C4-2B (cell line): Measurements from ENCODE around the gene MYCN.

Experiments used
- H3K27ac ChIP-seq: fragments of 450-650 bp; 2 replicates; pipeline ENCODE4 v1.5.1; 2017
- ZFX ChIP-seq: fragments of 450-650 bp; IDR thresholded peaks from 2 replicates; pipeline ENCODE4 v1.6.1; 2017
- TF ChIP-seq, protein P1 (sequence below): fragments of 450-650 bp; conservative IDR thresholded peaks from 2 replicates; pipeline ENCODE4 v1.5.1; 2017; ENCODE audit warnings: mild to moderate bottlenecking

The MYCN gene

DNA sequence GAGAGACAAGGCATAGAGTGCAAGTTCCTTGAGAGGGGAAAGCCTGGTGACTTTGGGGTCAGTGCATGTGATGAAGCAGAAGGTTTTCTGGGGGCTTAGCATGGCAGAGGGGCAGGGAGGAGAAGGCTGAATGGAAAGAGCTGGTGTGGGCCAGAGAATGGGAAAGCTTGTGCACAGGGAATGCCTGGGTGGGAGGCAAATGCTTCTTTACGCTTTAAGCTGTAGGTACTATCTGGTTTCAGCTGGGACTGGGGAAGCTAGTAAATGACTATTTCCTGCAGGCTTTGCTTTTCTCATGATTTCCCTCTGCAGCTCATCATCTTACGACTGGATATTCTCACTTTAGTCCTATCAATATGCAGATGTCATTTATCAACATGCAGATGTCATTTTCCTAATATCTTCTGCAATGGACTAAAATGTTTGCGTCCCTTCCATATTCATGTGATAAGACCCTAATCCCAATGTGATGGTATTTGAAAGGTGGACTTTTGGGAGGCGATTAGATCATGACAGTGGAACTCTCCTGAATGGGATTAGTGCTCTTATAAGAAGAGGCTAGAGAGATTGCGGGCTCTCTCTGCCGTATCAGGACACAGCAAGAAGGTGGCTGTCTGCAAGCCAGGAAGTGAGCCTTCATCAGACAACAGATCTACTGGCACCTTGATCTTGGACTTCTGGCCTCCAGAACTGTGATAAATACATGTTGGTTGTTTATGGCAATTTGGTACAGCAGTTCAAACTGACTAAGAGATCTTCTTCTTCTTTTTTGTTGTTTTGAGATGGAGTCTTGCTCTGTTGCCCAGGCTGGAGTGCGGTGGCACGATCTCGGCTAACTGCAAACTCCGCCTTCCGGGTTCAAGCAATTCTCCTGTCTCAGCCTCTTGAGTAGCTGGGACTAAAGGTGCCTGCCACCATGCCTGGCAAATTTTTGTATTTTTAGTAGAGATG lies 50.1 kb downstream of the MYCN start:
- no peak overlapping the region for H3K27ac ChIP-seq
- TF ChIP-seq, protein P1, sequence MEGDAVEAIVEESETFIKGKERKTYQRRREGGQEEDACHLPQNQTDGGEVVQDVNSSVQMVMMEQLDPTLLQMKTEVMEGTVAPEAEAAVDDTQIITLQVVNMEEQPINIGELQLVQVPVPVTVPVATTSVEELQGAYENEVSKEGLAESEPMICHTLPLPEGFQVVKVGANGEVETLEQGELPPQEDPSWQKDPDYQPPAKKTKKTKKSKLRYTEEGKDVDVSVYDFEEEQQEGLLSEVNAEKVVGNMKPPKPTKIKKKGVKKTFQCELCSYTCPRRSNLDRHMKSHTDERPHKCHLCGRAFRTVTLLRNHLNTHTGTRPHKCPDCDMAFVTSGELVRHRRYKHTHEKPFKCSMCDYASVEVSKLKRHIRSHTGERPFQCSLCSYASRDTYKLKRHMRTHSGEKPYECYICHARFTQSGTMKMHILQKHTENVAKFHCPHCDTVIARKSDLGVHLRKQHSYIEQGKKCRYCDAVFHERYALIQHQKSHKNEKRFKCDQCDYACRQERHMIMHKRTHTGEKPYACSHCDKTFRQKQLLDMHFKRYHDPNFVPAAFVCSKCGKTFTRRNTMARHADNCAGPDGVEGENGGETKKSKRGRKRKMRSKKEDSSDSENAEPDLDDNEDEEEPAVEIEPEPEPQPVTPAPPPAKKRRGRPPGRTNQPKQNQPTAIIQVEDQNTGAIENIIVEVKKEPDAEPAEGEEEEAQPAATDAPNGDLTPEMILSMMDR, result no peak
- TF ChIP-seq ZFX, result no peak

DNA sequence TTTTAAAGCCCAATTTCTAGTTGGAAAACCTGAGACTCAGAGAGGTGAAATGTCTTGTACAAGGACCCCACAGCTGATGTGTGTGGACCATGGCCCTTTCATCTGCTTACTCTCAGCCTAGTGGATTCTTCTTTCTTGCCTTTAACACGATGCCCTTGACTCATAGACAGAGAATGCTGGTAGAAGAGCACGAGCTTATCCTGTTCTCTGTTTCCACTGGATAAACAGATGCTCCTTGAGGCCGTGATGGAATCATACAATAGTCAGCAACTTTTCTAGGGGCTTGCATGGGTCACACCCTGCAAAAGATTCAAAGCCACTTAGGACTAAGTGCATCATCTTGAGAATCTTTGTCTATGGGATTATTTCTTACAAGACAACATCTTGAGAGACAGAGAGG lies 50.9 kb downstream of the MYCN start:
- H3K27ac ChIP-seq, result no peak overlapping the region
- TF ChIP-seq, protein P1, result no peak
- TF ChIP-seq ZFX, result no peak

DNA sequence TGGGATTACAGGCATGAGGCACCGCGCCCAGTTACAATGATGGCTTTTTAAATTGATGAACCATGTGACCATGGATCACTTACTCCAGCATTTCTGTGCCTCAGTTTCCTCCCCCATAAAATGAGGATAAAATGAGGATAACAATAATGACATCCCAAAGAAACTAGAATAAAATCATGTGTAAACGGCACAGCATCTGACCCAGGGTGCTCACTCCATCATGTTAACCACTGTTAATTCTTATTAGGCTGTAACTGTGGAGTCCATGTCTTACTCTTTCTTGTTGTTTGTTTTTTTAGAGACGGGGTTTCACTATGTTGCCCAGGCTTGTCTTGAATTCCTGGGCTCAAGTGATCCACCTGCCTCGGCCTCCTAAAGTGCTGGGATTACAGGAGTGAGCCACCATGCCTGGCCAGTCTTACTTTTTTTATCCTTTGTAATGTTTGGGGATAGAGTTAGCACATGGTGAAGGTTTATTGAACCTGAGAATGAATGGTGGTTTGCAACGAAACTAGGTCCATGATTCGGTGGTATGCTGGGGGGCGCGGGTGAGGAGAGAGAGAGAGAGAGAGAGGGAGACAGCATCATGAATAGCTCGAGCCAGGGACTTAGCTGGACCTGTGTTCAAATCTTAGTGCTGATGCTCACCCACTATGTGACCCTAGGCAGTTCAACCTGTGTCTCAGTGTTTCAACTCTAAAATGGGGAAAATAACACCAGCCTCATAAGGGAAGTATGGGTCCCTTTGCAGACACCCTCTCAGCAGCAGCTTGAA lies 52.3 kb downstream of the MYCN start:
- TF ChIP-seq ZFX, result no peak
- TF ChIP-seq, protein P1, result no peak
- no peak overlapping the region for H3K27ac ChIP-seq

DNA sequence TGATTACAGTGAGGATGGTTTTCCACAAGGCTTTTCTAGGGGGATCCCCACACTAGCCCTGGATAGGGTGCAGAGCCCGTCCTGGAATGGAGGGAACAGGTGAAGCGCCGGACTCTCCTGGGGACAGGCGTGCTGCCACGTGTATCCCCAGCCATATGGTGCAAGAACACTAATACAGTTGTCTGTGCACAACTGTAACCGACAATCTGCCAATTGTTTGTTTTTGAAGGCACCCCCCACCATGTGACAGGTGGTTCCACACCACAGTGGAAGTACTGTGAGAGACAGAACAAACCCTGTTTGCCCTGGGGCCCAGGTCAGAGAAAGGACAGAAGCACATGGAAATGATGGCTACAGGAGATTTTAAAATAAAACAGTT lies 52.9 kb downstream of the MYCN start:
- no peak overlapping the region for H3K27ac ChIP-seq
- TF ChIP-seq, protein P1, result no peak
- no peak for TF ChIP-seq ZFX

DNA sequence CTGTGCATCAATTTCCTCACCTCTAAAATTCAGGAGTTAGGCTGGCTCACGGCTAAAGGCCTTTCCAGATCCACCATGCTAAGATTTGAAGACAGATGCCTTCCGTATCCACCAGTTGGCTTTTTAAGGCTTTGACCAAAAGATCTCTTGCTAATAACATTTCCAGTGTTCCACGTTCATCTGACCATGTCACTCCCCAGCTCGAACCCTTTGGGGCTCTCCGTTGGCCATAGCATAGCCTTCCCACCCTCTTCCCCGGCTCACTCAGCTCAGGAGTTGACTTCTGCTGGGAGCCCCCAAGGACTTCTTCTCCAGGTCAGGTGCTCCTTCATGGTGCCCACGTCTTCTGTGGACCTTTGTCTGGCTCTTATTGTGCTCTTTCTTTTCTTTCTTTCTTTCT lies 53.3 kb downstream of the MYCN start:
- no peak overlapping the region for H3K27ac ChIP-seq
- TF ChIP-seq, protein P1, result no peak
- TF ChIP-seq ZFX, result no peak

DNA sequence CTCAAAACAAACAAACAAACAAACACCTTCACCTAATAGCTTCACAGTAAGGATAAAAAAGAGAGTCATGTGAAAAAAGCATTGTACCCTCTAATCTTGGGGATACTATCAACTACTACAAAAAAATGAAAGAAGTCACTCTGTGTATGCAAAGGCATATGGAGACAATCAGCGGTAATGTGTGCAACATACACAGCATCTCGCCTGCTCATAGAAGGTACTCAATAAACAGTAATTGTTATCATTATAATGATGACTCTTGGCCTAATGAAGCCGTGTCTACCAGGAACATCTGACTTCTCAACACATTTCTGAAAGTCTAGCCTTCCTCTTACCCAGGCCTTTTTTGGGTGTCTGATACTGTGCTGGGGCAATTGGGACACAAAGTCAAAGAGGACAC lies 55.3 kb downstream of the MYCN start:
- H3K27ac ChIP-seq, result no peak overlapping the region
- TF ChIP-seq, protein P1, result no peak
- no peak for TF ChIP-seq ZFX
